Activated T-cell treated with anti-CD3 and anti-CD28 coated beads, Interleukin-2, amount 50 U/mL, for 1 hour (primary cell): Measurements from ENCODE around the gene WRNIP1.

Experiments used
- DNase-seq: peaks from one replicate; pipeline ENCODE4 v3.0.0-alpha.2; 2020

Gene WRNIP1

DNA sequence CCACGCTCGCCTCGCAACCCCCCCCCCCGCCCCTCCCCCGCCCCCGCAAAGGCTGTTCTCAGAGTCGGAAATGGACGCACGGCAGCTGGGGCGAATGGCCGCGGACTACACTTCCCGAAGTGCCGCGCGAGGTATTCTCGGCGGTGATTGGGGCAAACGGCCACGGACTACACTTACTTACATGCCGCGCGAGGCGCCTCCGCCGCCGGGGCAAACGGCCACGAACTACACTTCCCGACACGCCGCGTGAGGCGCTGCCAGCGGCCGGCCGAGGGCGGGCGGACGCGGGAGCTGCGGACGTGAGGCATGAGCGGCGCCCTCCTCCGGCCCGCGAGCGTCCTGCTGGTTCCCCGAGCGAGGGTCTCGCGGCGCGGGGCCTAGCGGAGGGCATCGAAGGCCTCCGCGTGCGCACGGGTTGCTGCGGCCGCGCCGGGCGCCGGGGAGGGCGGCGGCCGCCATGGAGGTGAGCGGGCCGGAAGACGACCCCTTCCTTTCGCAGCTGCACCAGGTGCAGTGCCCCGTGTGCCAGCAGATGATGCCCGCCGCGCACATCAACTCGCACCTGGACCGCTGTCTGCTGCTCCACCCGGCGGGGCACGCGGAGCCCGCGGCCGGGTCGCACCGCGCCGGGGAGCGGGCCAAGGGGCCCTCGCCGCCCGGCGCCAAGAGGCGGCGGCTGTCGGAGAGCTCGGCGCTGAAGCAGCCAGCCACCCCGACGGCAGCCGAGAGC lies at the start of gene WRNIP1:
Gene WRNIP1 (plus strand): TSS at position 228 of the 730 bp plus-strand sequence. CDS start 230 bp downstream, at position 458.
- DNase-seq, result peak; percentile 95

DNA sequence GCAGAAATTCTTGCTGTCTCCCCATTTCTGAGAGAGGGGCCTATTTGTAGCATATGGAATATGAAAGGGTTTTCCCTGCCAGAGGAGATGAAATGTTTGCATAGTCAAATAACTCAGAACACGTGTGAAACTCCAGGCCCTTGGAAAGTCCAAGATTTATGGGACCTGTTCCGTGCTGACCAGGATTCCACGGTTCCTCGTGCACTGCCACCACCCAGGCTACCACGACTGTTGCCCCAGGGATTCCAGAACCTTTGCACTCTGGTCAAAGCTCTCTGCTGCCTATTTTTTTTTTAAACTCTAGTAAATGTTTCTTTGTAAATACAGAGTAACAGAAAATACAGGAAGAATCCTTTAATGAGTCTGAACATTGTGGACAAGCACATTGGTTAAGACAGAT lies 49.5 kb upstream of the WRNIP1 start:
- DNase-seq, result no peak

- no peak for DNase-seq
Measured at GRCh38 chr6:2716936-2717700, 48.1 kb upstream of the WRNIP1 start.

DNA sequence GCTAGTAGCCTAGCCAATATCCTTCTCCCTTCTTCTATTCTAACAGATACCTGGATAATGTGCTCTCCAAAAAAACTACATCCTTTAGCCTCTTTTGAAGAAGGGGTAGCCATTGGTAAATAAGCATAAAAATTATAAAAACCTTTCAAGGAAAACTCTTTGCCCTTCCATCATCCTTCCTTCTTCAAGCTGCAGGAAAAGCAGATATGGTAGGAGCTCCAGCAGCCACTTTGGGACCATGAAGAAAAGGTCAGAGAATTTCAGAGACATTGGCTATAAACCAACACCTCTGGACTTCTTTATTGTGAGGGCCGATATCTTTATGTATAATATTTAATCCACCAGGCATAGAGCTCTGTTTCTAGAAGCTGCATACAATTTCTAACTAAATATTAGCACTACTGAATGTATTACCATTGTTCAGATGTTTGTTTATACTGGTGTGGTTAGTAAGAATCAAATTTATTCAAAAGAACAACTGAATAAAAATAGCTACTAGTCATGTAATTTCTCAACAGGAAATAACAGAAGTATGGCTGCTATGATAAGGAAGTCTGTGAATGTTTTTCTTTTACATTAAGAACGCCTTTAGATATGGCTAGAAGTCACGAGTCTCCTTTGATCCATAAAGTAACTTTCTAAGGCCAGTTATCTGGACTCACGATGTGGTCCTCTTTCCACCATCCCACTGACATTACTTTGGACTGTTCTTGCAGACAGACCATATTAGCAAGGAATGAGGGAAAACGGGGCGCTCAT lies 46.7 kb upstream of the WRNIP1 start:
- no peak for DNase-seq

GRCh38 chr6:2719093-2719455 lies 46.1 kb upstream of the WRNIP1 start:
- DNase-seq, result no peak

DNA sequence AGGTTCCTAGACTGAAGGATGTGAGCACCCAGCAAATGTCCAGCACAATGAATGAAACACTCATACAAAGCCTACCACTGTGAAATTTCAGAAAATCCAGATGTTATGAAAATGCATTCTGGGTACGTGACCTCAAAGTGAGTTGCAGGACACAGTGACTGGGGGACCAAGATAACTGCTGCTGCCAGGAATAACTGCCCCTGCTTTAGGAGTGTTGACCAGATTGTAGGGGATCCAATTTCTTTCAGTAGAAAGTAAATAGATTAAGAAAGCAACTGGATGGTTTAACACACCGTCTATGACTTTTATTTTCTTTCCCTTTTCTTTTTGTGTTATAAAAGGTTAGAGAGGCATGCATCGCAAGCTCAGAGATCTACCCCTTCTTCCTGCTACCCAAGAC lies 44.0 kb upstream of the WRNIP1 start:
- no peak for DNase-seq

GRCh38 chr6:2725364-2725988 lies 39.7 kb upstream of the WRNIP1 start:
- DNase-seq, result no peak

DNA sequence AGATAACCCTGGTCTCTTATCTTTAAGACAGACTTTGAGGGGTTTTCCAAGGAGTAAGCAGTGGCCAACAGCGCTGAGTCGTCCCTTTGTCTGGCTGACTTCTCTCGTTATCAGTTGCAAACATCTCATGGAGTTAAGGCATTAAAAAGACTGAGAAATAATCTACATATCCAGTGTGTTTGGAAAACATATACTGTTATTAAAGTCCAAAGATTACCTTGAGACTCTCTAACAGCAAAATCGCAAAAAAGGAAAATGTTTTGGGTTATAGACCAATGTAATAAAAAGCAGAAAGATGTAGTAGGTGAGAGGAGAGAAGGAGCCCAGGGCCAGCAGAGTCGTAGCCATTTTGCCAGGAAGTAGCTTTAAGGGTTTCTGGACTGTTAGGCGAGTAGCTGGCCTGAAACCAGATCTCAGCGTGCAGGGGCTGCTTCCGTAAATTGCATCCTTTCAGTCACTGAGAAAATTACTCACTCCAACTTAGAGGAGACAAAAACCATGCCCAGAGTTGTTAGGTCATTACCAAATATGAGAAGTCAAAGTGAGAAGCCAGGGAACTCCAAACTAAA lies 39.1 kb upstream of the WRNIP1 start:
- no peak for DNase-seq

DNA sequence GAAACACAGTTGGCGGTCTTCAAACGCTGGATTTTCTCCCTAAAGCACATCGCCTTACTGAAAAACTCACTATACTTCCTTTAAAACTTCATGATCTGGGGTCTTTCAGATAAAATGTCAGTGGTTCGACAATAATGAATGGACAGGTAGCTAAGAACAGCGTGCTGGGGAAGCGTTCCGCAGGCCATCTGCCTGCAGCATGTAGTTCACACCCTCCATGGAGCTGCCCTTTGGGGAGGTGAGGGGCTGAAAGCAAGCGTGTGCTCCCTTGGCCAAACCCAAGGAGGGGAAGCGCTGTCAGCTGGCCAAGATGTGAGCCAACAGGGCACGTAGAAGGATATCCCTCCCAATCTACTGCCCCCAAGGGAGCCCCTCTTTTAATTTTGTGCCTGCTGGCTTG lies 35.3 kb upstream of the WRNIP1 start:
- DNase-seq, result no peak

DNA sequence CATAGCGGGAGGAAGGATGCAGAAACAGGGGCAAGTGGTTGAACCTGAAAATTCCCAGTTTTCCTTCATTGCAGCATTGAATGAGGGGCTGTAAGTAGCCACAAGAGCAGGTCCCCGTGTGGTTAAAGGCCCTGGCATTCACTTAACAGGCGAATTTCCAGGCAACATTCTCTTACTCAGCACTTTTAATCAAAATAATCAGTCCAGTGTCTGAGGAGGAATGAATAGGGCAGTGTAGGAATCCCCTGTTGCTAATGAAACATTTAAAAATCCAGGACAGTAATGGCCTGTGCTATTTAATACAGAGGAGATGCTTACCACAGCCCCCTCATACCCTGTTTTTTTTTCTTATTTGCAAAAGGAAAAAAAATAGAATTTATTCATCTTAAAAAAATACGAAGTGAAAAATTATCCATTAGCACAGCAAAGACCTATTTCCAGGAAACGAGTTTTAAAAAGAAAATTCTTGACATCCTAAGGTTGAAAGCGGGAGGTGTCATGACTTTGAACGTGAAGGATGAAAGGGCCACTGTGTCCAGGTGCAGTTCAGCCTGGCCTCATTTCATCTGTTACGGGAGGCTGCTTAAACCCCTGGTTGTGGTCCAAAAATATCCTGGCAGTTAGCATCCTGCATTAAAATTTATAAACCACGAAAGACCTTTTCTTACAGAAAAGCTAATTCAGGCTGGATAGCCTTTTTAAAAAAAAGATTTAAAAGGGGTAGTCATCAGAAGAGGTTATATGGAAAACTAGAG lies 34.7 kb upstream of the WRNIP1 start:
- DNase-seq, result no peak

DNA sequence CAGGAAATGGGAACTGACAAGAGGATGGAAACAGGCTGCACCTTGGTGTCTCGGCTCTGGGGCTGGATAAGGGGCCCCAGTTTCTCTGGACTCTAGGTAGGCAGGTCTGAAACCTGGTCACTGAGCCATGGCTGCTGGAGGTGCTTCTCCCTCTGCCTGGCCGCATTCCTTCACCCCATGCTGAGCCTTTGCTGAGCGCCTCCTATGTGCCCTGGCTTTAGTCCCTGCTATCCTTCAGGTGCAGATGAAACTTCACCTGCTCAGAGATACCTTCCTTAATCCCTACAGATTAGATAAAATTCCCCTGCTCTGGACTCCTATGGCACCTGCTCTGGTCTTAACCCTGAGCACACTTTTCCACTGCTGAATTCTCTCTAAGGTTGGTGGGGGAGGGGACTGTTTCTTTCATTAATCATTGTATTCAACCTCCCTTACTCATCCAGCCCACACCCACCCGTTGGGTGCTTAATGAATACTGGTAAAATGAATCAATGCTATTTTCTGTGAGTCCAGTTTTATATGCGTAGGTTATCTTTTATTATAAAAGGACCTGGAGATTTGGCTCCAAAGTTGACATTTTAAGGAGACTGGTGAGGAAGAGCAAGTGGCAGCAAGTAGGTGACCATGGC lies 33.8 kb upstream of the WRNIP1 start:
- no peak for DNase-seq

DNA sequence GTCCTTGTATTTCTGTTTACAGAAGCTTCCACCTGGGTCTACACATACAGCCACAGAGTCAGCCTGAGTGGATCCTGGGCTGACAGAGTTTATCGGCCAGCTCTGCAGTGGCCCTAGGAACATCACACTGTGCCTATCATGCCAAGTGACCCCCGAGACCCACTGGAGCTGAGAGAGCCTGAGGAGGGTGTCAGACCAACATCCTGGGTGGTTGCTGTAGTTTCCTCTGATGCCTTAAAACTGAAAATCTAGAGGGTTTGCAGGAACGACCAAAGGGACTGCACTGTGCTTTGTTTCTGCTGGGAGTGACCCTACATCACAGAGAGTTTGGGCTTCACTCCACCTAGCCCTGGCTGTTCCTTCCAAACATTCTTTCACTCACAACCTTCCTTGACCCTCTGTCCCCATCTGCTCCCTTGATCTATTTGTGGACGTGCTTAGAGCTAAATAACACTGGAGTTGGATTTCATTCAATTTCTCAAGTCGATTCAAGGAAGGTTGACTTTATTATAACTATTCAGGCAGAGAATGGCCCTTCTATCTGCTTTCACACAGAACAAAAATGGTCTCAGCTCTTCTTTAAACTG lies 32.6 kb upstream of the WRNIP1 start:
- DNase-seq, result no peak

DNA sequence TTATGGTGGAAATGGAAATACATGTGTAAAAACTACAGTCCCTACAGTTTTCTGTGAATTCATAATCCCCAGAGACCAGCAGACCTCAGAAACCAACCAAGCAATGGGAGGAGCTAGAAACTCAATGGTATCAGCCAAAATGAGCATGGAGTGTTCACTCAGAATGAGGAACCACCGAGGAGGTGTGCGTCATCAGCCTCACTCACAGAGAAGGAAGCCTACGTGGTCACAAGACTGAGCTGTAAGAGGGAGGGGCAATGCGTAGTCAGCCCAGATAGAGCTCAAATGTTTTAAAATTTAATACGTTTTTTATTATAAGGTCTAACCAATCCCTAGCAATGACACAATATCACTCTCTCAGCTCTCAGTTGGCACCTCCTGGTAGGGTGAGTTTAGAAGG lies 31.9 kb upstream of the WRNIP1 start:
- DNase-seq, result no peak

- no peak for DNase-seq
Measured at GRCh38 chr6:2733736-2734480, 31.3 kb upstream of the WRNIP1 start.

DNA sequence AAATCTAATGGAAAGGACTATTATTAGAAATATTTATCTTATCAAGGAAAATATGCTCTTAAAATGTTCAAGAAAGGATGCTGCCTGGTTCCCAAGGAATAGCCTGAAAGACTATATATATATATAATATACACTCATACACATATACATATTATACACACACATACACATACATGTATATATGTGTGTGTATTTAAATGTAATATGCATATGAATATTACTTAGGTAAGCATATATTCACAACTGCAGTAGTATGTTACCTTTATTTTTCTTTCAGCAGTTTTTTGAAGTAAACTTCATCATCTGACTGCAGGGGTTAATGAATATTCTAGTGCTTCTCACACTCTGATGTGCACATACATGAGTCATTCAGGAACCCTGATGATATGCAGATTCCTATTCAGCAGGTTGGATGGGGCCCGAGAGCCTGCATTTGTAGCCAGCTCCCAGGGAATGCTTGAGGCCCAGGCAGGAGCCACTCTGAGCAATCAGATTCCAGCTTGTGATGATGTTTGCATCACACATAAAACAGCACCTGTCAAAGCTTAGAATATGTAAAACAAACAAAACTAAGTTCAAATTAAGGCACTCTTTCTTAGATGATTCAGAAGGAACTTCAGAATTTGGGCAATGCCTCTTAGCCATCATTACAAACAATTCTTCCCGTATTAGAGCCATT lies 30.6 kb upstream of the WRNIP1 start:
- DNase-seq, result no peak

- no peak for DNase-seq
Measured at GRCh38 chr6:2737885-2738284, 27.3 kb upstream of the WRNIP1 start.

GRCh38 chr6:2738373-2738979 lies 26.7 kb upstream of the WRNIP1 start:
- peak; percentile 50 for DNase-seq

GRCh38 chr6:2739335-2739734 lies 25.9 kb upstream of the WRNIP1 start:
- no peak for DNase-seq

DNA sequence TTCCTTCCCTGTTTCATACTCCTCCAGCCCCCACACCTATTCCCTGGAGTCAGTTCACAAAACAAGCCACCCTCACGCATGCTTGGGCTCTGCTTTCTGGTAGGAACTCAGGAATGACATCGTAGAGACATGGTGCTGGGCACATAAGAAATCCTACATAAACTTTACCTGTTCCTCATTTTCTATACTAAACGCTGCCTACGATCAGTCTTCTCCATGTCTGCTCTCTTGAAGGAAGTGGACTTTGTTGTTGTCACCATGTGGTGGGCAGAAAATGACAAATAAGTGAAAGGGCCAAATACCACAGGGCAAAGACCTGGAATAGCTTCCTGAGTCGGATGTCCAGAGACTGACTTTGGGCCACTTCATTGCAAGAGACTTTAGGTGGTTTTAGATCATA lies 24.6 kb upstream of the WRNIP1 start:
- no peak for DNase-seq

DNA sequence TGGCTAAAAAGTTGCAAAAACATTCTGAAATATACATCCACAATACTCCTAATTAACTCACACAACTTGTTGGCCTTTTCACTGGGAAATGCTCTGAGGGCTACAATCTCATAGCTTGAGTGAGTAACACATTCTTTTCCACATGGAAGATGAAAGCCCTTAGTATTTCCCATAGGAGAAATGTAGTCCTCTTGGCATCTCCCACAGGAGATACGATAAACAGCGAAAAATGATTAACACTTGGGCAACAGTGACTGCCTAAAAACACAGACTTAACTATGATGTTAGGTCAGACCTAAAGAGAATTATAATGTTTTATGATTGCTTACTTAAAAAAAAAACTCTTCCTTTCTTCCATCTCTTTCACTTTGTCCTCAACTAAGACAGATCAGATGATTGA lies 23.4 kb upstream of the WRNIP1 start:
- no peak for DNase-seq
